Trophoblast cell (in vitro differentiated cells and primary cell): ENCODE data around the gene ZXDC.

Experiments
- DNase-seq, 2 donors: peaks; one replicate each; pipeline ENCODE4 v3.0.0-alpha.2; 2016
- H2AFZ ChIP-seq: 2 replicates; pipeline ENCODE4 v1.6.1; 2013; ENCODE audit warnings: low read length, moderate library complexity, mild to moderate bottlenecking; ENCODE audit not compliant: insufficient read depth, poor library complexity
- H2AK5ac ChIP-seq: 2 replicates; pipeline ENCODE4 v1.6.1; 2013; ENCODE audit warnings: mild to moderate bottlenecking, low read length
- H2BK120ac ChIP-seq: 2 replicates; pipeline ENCODE4 v1.6.1; 2013; ENCODE audit warnings: low read length, mild to moderate bottlenecking, moderate library complexity; ENCODE audit not compliant: insufficient read depth, poor library complexity
- H2BK12ac ChIP-seq: 2 replicates; pipeline ENCODE4 v1.6.1; 2013; ENCODE audit warnings: mild to moderate bottlenecking, low read length, moderate library complexity
- H2BK5ac ChIP-seq: 2 replicates; pipeline ENCODE4 v1.6.1; 2013; ENCODE audit warnings: low read length, low read depth, moderate library complexity, mild to moderate bottlenecking; ENCODE audit not compliant: poor library complexity
- H3K14ac ChIP-seq: 2 replicates; pipeline ENCODE4 v1.6.1; 2013; ENCODE audit warnings: mild to moderate bottlenecking, low read length
- H3K18ac ChIP-seq: 2 replicates; pipeline ENCODE4 v1.6.1; 2013; ENCODE audit warnings: mild to moderate bottlenecking, low read length
- H3K23ac ChIP-seq: 2 replicates; pipeline ENCODE4 v1.6.1; 2013; ENCODE audit warnings: low read length
- H3K27ac ChIP-seq: 2 replicates; pipeline ENCODE4 v1.5.1; 2013; ENCODE audit warnings: low read depth, mild to moderate bottlenecking, inconsistent platforms, low read length, moderate library complexity
- H3K27me3 ChIP-seq: 2 replicates; pipeline ENCODE4 v1.6.1; 2013; ENCODE audit warnings: inconsistent platforms, mild to moderate bottlenecking, low read length, moderate library complexity; ENCODE audit not compliant: insufficient read depth
- H3K36me3 ChIP-seq, 2 experiments: 1 replicate in 1 of 2; 2 replicates in 1 of 2; pipeline ENCODE4 v1.6.1; 2013; ENCODE audit warnings: low read length in 2 of 2, mild to moderate bottlenecking in 2 of 2, moderate library complexity in 1 of 2; ENCODE audit not compliant: insufficient read depth in 2 of 2, control insufficient read depth in 1 of 2
- H3K4ac ChIP-seq: 2 replicates; pipeline ENCODE4 v1.6.1; 2013; ENCODE audit warnings: low read depth, mild to moderate bottlenecking, low read length, moderate library complexity
- H3K4me1 ChIP-seq, 2 experiments: 1 replicate in 1 of 2; 2 replicates in 1 of 2; pipeline ENCODE4 v1.6.1; 2013; ENCODE audit warnings: low read length in 2 of 2, mild to moderate bottlenecking in 2 of 2, moderate library complexity in 1 of 2; ENCODE audit not compliant: insufficient read depth in 2 of 2, control insufficient read depth in 1 of 2
- H3K4me2 ChIP-seq: 2 replicates; pipeline ENCODE4 v1.6.1; 2013; ENCODE audit warnings: inconsistent platforms, mild to moderate bottlenecking, low read length, moderate library complexity
- H3K4me3 ChIP-seq: 2 replicates; pipeline ENCODE4 v1.5.1; 2013; ENCODE audit warnings: mild to moderate bottlenecking, low read depth, low read length, inconsistent platforms
- H3K79me1 ChIP-seq: one replicate; pipeline ENCODE4 v1.6.1; 2013; ENCODE audit warnings: low read length
- H3K79me2 ChIP-seq: 2 replicates; pipeline ENCODE4 v1.6.1; 2013; ENCODE audit warnings: low read length, mild to moderate bottlenecking; ENCODE audit not compliant: control insufficient read depth, insufficient read depth, poor library complexity
- H3K9ac ChIP-seq: 2 replicates; pipeline ENCODE4 v1.6.1; 2013; ENCODE audit warnings: mild to moderate bottlenecking, low read length
- H3K9me3 ChIP-seq: 2 replicates; pipeline ENCODE4 v1.6.1; 2013; ENCODE audit warnings: low read depth, mild to moderate bottlenecking, control low read depth, inconsistent platforms, low read length; ENCODE audit not compliant: insufficient read depth
- H4K12ac ChIP-seq: 2 replicates; pipeline ENCODE4 v1.6.1; 2013; ENCODE audit warnings: low read depth, mild to moderate bottlenecking, low read length, moderate library complexity
- H4K8ac ChIP-seq: 2 replicates; pipeline ENCODE4 v1.6.1; 2013; ENCODE audit warnings: low read depth, mild to moderate bottlenecking, low read length, moderate library complexity
- H4K91ac ChIP-seq: one replicate; pipeline ENCODE4 v1.6.1; 2013; ENCODE audit warnings: low read depth, mild to moderate bottlenecking, low read length, moderate library complexity
- WGBS: extraction: QIAGEN DNeasy Blood & Tissue Kit; methylation state at CpG from one replicate; pipeline ENCODE4 v1.1.7; 2013; ENCODE audit warnings: missing lambda C conversion rate; ENCODE audit not compliant: insufficient read length, insufficient coverage; ENCODE audit errors: extremely low coverage; 5-methylcytosine and 5-hydroxymethylcytosine counted together

ZXDC gene

DNA sequence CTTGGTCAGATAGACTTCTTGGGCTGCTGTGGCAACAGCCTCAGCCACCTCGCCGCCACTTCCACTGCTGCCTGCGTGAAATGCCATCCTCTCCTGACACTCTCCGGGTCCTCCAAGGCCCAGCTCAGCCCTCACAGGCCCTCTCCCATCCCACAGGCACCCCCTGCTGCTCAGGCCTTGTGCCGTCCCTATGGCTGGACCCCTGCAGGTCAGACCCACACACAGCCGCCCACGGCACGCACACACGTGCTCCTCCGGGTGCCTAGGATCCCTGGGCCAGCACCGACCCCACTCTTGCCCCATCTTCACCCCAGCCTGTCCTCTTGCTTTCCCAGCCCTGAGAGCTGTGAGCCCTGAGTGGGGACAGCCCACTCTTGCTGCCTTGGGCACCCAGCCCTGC lies 61.3 kb downstream of the ZXDC start:
- no CpG with 5 or more reads among the region's 11 CpGs for WGBS
- no peaks in the 10 kb centered on the region for H3K27me3 ChIP-seq
- no peak for DNase-seq

DNA sequence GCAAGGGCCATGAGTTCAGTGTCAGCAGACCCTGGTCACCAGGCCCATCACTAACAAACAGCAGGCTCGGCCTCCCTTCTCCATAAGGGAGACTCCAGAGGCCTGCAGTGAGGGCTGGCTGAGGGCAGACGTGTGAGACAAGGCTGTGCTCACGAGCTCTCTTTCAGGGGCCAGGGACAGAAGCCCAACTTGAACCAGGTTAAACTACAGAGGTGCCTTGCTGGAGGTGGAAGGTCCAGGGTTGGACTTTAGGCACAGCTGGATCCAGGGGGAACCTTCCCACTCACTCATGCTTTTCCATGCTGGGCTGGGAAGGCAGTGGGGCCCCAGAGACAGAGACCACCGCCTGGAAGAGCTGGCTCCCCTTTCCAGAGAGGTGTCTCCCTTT lies 62.0 kb downstream of the ZXDC start:
- Histone ChIP-seq H3K14ac (no peak overlapping the region), H3K4ac (no peak overlapping the region), H2BK5ac (no peak overlapping the region), H4K12ac (no peak overlapping the region), H3K27ac (no peak overlapping the region), H2AK5ac (no peak overlapping the region), H2BK120ac (no peak overlapping the region), H3K36me3 (no peaks in the 10 kb centered on the region), H3K9me3 (peaks cover 5% of the 10 kb centered on the region), H3K18ac (no peak overlapping the region), H3K79me1 (no peaks in the 10 kb centered on the region), H3K23ac (peak overlapping the region; percentile 33), H3K4me1 (no peaks in the 10 kb centered on the region), H3K9ac (no peak overlapping the region), H2BK12ac (no peak overlapping the region), H3K4me2 (no peak overlapping the region), H3K4me3 (no peak overlapping the region), H4K91ac (no peak overlapping the region), H4K8ac (no peak overlapping the region), H3K27me3 (no peaks in the 10 kb centered on the region), H3K79me2 (no peaks in the 10 kb centered on the region), H2AFZ (no peak overlapping the region)
- no peak for DNase-seq
- no CpG with 5 or more reads among the region's 4 CpGs for WGBS

More for the DNA sequence above, 61.3 kb downstream of the ZXDC start:
- Histone ChIP-seq H3K4me2 (no peak overlapping the region), H4K8ac (no peak overlapping the region), H3K23ac (no peak overlapping the region), H2AFZ (no peak overlapping the region), H3K36me3 (no peaks in the 10 kb centered on the region), H3K79me2 (no peaks in the 10 kb centered on the region), H3K27ac (no peak overlapping the region), H2BK12ac (no peak overlapping the region), H3K18ac (no peak overlapping the region), H4K12ac (no peak overlapping the region), H2BK5ac (no peak overlapping the region), H2AK5ac (no peak overlapping the region), H3K4me3 (peak overlapping the region; percentile 36), H4K91ac (no peak overlapping the region), H3K9me3 (peaks cover 5% of the 10 kb centered on the region), H3K14ac (no peak overlapping the region), H2BK120ac (no peak overlapping the region), H3K4ac (no peak overlapping the region), H3K4me1 (no peaks in the 10 kb centered on the region), H3K9ac (no peak overlapping the region), H3K79me1 (no peaks in the 10 kb centered on the region)

DNA sequence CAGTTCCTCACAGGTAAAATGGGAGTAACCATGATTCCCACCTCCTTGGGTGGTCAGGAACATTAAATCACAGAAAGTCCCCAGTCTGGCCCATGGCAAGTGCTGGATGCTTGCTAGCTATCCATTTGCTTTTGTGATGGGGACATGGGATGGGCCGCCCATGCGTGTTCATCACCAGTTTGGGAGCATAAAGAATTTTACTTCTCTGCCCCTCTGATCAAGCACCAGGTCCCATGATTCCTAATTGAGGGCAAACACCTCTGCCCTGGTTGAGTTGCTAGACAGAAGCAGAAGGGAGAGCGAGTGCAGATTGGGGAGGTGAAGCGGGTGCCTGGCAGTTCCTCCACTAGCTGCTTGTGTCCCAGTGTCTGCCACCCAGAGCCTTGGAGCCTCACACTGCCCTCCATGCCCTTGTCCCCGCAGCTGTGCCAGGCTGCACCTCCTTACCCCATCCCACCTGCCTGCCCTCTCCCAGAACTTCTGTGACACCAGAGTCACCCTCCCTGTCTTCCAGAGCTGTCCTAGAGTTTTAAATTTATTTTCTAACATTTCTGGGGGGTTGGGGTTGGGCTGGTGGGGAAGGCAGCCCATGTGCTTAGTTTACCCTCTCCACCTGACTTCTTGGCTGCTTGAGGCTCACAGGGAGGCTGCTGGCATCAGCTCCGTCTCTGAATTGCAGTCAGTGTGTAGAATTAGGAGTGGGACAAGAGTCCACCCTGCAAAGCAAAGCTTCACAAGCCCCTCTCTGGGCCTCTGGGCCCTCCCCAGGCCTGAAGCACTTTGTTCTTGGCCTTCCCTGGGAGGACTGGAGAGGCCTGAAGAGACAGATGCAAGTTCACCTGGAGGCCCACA lies 62.6 kb downstream of the ZXDC start:
- H3K27me3 ChIP-seq, result no peaks in the 10 kb centered on the region
- no peak overlapping the region for H4K12ac ChIP-seq
- no peaks in the 10 kb centered on the region for H3K79me1 ChIP-seq
- H3K79me2 ChIP-seq, result no peaks in the 10 kb centered on the region
- no peak overlapping the region for H4K91ac ChIP-seq
- H2AFZ ChIP-seq, result no peak overlapping the region
- peaks cover 5% of the 10 kb centered on the region for H3K9me3 ChIP-seq
- H2BK120ac ChIP-seq, result no peak overlapping the region
- no peak overlapping the region for H2AK5ac ChIP-seq
- no peak for DNase-seq
- no peak overlapping the region for H4K8ac ChIP-seq
- peak overlapping the region; percentile 33 for H3K23ac ChIP-seq
- WGBS, result no CpG with 5 or more reads among the region's 6 CpGs
- H3K18ac ChIP-seq, result no peak overlapping the region
- no peak overlapping the region for H3K9ac ChIP-seq
- no peak overlapping the region for H3K14ac ChIP-seq
- H3K4me3 ChIP-seq, result no peak overlapping the region
- H3K27ac ChIP-seq, result no peak overlapping the region
- H3K4ac ChIP-seq, result no peak overlapping the region
- H2BK5ac ChIP-seq, result no peak overlapping the region
- H3K4me1 ChIP-seq, result no peaks in the 10 kb centered on the region
- no peaks in the 10 kb centered on the region for H3K36me3 ChIP-seq
- H3K4me2 ChIP-seq, result no peak overlapping the region
- H2BK12ac ChIP-seq, result no peak overlapping the region

DNA sequence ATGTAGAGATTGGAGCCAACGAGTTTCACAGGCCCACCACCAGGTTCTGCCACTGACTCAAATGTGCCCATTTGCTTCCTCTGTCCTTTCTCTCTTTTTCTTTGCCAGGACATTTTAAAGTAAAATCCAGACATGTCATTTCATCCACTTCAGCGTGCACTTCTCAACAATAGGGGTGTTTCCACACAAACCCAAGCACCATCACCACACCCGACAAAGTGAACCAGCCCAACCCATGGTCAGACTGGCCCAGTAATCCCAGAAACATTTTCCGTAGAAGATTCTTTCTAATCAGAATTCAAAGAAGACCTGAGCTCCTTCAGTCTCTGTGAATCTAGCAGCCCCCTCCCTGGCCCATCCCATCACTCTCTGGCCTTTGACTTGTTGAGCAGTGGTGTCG lies 67.6 kb downstream of the ZXDC start:
- H3K23ac ChIP-seq, result no peak overlapping the region
- H3K9ac ChIP-seq, result no peak overlapping the region
- no peaks in the 10 kb centered on the region for H3K36me3 ChIP-seq
- no peak overlapping the region for H4K91ac ChIP-seq
- H3K4me1 ChIP-seq, result no peaks in the 10 kb centered on the region
- peaks cover 2% of the 10 kb centered on the region for H3K9me3 ChIP-seq
- H3K27ac ChIP-seq, result no peak overlapping the region
- H2BK120ac ChIP-seq, result no peak overlapping the region
- no peak overlapping the region for H4K8ac ChIP-seq
- no peaks in the 10 kb centered on the region for H3K27me3 ChIP-seq
- H2BK5ac ChIP-seq, result no peak overlapping the region
- no peak overlapping the region for H2AFZ ChIP-seq
- no CpG with 5 or more reads among the region's 5 CpGs for WGBS
- no peaks in the 10 kb centered on the region for H3K79me2 ChIP-seq
- H3K4me2 ChIP-seq, result no peak overlapping the region
- H3K18ac ChIP-seq, result no peak overlapping the region
- DNase-seq, result no peak
- H3K4ac ChIP-seq, result no peak overlapping the region
- H3K4me3 ChIP-seq, result no peak overlapping the region
- no peak overlapping the region for H3K14ac ChIP-seq
- no peak overlapping the region for H2BK12ac ChIP-seq
- H3K79me1 ChIP-seq, result no peaks in the 10 kb centered on the region
- no peak overlapping the region for H2AK5ac ChIP-seq
- no peak overlapping the region for H4K12ac ChIP-seq
